ENCODE measurements around the gene CLTCL1. TPM values are rescaled to one million over a fixed set of nuclear protein-coding genes. Genes with fewer than 3 reads are reported as not detected.

The CLTCL1 gene
- total and polyA plus RNA-seq, 9 of the 15 experiments (the other 6 are each of a cell fraction or from before 2014, with no cell fraction given), result 1.1 to 11.7 (median 5.0) TPM

DNA sequence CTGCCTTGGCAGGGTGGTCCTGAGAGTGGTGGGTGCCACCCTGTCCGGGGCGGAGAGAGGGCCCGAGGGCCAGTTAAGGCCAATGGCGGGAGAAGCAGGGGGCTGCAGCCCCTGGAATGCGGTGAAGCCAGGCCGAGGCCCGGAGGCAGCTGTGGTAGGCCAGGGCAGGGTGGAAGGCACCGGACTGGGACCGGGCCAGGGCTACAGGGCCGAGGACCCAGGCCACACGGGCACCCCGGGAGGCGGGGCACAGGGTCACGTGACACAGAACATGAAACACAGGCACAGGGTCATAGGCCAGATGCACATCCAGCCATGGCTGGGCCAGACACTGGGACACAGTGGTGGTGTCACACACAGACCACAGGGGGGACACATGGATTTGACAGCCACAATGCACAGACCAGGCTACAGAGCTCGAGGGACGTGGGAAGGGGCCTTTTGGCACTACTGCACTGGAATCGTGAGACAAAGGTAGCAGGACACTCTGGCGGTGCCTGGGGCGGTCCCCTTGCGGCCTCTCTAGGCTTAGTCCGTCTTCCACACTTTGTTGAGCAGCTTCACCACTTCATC is 115.8 kb downstream of the CLTCL1 start (continued):
- TF ChIP-seq, protein P1, sequence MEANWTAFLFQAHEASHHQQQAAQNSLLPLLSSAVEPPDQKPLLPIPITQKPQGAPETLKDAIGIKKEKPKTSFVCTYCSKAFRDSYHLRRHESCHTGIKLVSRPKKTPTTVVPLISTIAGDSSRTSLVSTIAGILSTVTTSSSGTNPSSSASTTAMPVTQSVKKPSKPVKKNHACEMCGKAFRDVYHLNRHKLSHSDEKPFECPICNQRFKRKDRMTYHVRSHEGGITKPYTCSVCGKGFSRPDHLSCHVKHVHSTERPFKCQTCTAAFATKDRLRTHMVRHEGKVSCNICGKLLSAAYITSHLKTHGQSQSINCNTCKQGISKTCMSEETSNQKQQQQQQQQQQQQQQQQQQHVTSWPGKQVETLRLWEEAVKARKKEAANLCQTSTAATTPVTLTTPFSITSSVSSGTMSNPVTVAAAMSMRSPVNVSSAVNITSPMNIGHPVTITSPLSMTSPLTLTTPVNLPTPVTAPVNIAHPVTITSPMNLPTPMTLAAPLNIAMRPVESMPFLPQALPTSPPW (CRISPR knock-in tag; IDR thresholded peaks at IDR 0.05), result no peak
- TF ChIP-seq RBM15 (IDR thresholded peaks at IDR 0.05; ENCODE audit: insufficient read depth, low read length), result no peak
- no peak for TF ChIP-seq MTA2 (IDR thresholded peaks at IDR 0.05; ENCODE audit: low read depth)
- TF ChIP-seq EP400 (IDR thresholded peaks at IDR 0.05), result no peak
- no peak for TF ChIP-seq CCAR2 (IDR thresholded peaks at IDR 0.05; ENCODE audit: low read depth, low read length)
- TF ChIP-seq ZNF830 (CRISPR knock-in tag; IDR thresholded peaks at IDR 0.05), result no peak
- no peak for TF ChIP-seq NFE2L1 (tag; IDR thresholded peaks at IDR 0.05; ENCODE audit: borderline replicate concordance, low read depth)
- TF ChIP-seq POLR2AphosphoS5 (IDR thresholded peaks at IDR 0.05; ENCODE audit: control insufficient read depth, insufficient read depth, low read depth, low read length), result no peak
- TF ChIP-seq TAF9B (IDR thresholded peaks at IDR 0.05; ENCODE audit: partially characterized antibody), result no peak
- no peak for TF ChIP-seq ATF1 (CRISPR knock-in tag; IDR thresholded peaks at IDR 0.05)
- 0 out of 2 replicates have a peak, but pooled peaks have one; percentile 31 for TF ChIP-seq ATF1 (tag; IDR thresholded peaks at IDR 0.05)
- TF ChIP-seq, protein P2, sequence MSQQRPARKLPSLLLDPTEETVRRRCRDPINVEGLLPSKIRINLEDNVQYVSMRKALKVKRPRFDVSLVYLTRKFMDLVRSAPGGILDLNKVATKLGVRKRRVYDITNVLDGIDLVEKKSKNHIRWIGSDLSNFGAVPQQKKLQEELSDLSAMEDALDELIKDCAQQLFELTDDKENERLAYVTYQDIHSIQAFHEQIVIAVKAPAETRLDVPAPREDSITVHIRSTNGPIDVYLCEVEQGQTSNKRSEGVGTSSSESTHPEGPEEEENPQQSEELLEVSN (IDR thresholded peaks at IDR 0.05; ENCODE audit: borderline replicate concordance in 1 of 2, extremely low read depth in 1 of 2, insufficient read depth in 1 of 2, insufficient read length in 1 of 2, low read depth in 1 of 2, low read length in 1 of 2, poor library complexity in 1 of 2, severe bottlenecking in 1 of 2), result peak in 1 of 2 experiments; percentile 55
- TF ChIP-seq, protein P3, sequence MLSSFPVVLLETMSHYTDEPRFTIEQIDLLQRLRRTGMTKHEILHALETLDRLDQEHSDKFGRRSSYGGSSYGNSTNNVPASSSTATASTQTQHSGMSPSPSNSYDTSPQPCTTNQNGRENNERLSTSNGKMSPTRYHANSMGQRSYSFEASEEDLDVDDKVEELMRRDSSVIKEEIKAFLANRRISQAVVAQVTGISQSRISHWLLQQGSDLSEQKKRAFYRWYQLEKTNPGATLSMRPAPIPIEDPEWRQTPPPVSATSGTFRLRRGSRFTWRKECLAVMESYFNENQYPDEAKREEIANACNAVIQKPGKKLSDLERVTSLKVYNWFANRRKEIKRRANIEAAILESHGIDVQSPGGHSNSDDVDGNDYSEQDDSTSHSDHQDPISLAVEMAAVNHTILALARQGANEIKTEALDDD (IDR thresholded peaks at IDR 0.05), result no peak
- no peak for TF ChIP-seq STAT5A (IDR thresholded peaks at IDR 0.05; ENCODE audit: borderline replicate concordance, low read length)
- TF ChIP-seq, protein P4, sequence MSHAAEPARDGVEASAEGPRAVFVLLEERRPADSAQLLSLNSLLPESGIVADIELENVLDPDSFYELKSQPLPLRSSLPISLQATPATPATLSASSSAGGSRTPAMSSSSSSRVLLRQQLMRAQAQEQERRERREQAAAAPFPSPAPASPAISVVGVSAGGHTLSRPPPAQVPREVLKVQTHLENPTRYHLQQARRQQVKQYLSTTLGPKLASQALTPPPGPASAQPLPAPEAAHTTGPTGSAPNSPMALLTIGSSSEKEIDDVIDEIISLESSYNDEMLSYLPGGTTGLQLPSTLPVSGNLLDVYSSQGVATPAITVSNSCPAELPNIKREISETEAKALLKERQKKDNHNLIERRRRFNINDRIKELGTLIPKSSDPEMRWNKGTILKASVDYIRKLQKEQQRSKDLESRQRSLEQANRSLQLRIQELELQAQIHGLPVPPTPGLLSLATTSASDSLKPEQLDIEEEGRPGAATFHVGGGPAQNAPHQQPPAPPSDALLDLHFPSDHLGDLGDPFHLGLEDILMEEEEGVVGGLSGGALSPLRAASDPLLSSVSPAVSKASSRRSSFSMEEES (CRISPR knock-in tag; IDR thresholded peaks at IDR 0.05), result peak; percentile 92
- TF ChIP-seq ZNF140 (CRISPR knock-in tag; IDR thresholded peaks at IDR 0.05), result no peak
- TF ChIP-seq, protein P5, sequence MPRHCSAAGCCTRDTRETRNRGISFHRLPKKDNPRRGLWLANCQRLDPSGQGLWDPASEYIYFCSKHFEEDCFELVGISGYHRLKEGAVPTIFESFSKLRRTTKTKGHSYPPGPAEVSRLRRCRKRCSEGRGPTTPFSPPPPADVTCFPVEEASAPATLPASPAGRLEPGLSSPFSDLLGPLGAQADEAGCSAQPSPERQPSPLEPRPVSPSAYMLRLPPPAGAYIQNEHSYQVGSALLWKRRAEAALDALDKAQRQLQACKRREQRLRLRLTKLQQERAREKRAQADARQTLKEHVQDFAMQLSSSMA (CRISPR knock-in tag; IDR thresholded peaks at IDR 0.05), result no peak
- TF ChIP-seq RAD21 (CRISPR knock-in tag; conservative IDR thresholded peaks at IDR 0.05 in 1 of 2, IDR thresholded peaks at IDR 0.05 in 1 of 2), result 0 out of 4 replicates have a peak, but pooled peaks of 1 of the 2 experiments have one; percentile 16
- no peak for TF ChIP-seq KDM2B (CRISPR knock-in tag; IDR thresholded peaks at IDR 0.05)
- TF ChIP-seq, protein P6, sequence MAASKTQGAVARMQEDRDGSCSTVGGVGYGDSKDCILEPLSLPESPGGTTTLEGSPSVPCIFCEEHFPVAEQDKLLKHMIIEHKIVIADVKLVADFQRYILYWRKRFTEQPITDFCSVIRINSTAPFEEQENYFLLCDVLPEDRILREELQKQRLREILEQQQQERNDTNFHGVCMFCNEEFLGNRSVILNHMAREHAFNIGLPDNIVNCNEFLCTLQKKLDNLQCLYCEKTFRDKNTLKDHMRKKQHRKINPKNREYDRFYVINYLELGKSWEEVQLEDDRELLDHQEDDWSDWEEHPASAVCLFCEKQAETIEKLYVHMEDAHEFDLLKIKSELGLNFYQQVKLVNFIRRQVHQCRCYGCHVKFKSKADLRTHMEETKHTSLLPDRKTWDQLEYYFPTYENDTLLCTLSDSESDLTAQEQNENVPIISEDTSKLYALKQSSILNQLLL (CRISPR knock-in tag; IDR thresholded peaks at IDR 0.05; ENCODE audit: borderline replicate concordance), result no peak
- TF ChIP-seq KLF10 (CRISPR knock-in tag; IDR thresholded peaks at IDR 0.05), result no peak
